HepG2 (cell line): ENCODE measurements around the gene MT1M. TPM values are rescaled to one million over a fixed set of nuclear protein-coding genes. Genes with fewer than 3 reads are reported as not detected.

Source experiments
- AFF4 ChIP-seq: sonication (generic); formaldehyde crosslinking; IDR thresholded peaks from 2 replicates; pipeline ENCODE4 v1.4.0; 2020; ENCODE audit warnings: missing genetic modification reagents
- ELF4 ChIP-seq: sonication (generic); formaldehyde crosslinking; IDR thresholded peaks from 2 replicates; pipeline ENCODE4 v1.5.0; 2020; ENCODE audit warnings: missing genetic modification reagents, mild to moderate bottlenecking, moderate library complexity, borderline replicate concordance
- EZH2 ChIP-seq: conservative IDR thresholded peaks from 2 replicates; pipeline ENCODE4 v1.6.1; 2012; ENCODE audit warnings: mild to moderate bottlenecking, low read depth, low read length, moderate library complexity
- HIVEP1 ChIP-seq: sonication (generic); formaldehyde crosslinking; IDR thresholded peaks from 2 replicates; pipeline ENCODE4 v1.4.0; 2020; ENCODE audit warnings: mild to moderate bottlenecking, missing genetic modification reagents
- JUN ChIP-seq: sonication (generic); formaldehyde crosslinking; IDR thresholded peaks from 2 replicates; pipeline ENCODE4 v1.4.0; 2020; ENCODE audit warnings: mild to moderate bottlenecking, missing genetic modification reagents
- LBX2 ChIP-seq: sonication (generic); formaldehyde crosslinking; IDR thresholded peaks from 2 replicates; pipeline ENCODE4 v1.5.0; 2020; ENCODE audit warnings: missing genetic modification reagents, mild to moderate bottlenecking, borderline replicate concordance
- NFIB ChIP-seq: sonication (generic); formaldehyde crosslinking; IDR thresholded peaks from 2 replicates; pipeline ENCODE4 v1.9.0; 2021; ENCODE audit warnings: missing genetic modification reagents, mild to moderate bottlenecking, borderline replicate concordance
- NR2F6 ChIP-seq, 2 experiments: IDR thresholded peaks; 2 replicates each; pipeline ENCODE4 v1.6.1; 2016; ENCODE audit warnings: antibody characterized with exemption in 1 of 2, mild to moderate bottlenecking in 1 of 2
- PAXIP1 ChIP-seq: sonication (generic); formaldehyde crosslinking; conservative IDR thresholded peaks from 2 replicates; pipeline ENCODE4 v1.4.0; 2020; ENCODE audit warnings: mild to moderate bottlenecking, missing genetic modification reagents, moderate library complexity
- SCMH1 ChIP-seq: sonication (generic); formaldehyde crosslinking; IDR thresholded peaks from 2 replicates; pipeline ENCODE4 v1.9.0; 2021; ENCODE audit warnings: missing genetic modification reagents, mild to moderate bottlenecking, borderline replicate concordance
- ZBTB33 ChIP-seq: sonication (generic); formaldehyde crosslinking; IDR thresholded peaks from 2 replicates; pipeline ENCODE4 v1.4.0; 2020; ENCODE audit warnings: missing genetic modification reagents
- ZNF274 ChIP-seq: sonication (generic); formaldehyde crosslinking; IDR thresholded peaks from 2 replicates; pipeline ENCODE4 v1.5.1; 2020; ENCODE audit warnings: mild to moderate bottlenecking, missing genetic modification reagents
- ZNF333 ChIP-seq: sonication (generic); formaldehyde crosslinking; IDR thresholded peaks from 2 replicates; pipeline ENCODE4 v1.4.0; 2020; ENCODE audit warnings: mild to moderate bottlenecking, missing genetic modification reagents, borderline replicate concordance
- ZNF577 ChIP-seq: sonication (generic); formaldehyde crosslinking; IDR thresholded peaks from 2 replicates; pipeline ENCODE4 v1.4.0; 2020; ENCODE audit warnings: mild to moderate bottlenecking, low read depth, missing genetic modification reagents, borderline replicate concordance
- ZNF598 ChIP-seq: sonication (generic); formaldehyde crosslinking; IDR thresholded peaks from 2 replicates; pipeline ENCODE4 v1.5.1; 2020; ENCODE audit warnings: mild to moderate bottlenecking, missing genetic modification reagents, borderline replicate concordance
- ZNF747 ChIP-seq: sonication (generic); formaldehyde crosslinking; IDR thresholded peaks from 2 replicates; pipeline ENCODE4 v1.8.1; 2023; ENCODE audit warnings: missing genetic modification reagents, mild to moderate bottlenecking, borderline replicate concordance
- polyA plus RNA-seq, 8 experiments: library from polyadenylated mRNA; depleted of rRNA in 3 of 8; stranded (reverse) in 7 of 8; unstranded in 1 of 8; fragments of >200 nt; fragmentation: Illumina TruSeq in 4 of 8; extraction: Trizol in 4 of 8; gene quantifications; 2 replicates each; pipeline versions ENCODE4 v1.2.1 to v1.2.3, GENCODE V29; 2011 to 2016; ENCODE audit warnings: low read depth in 4 of 8, missing spikeins in 1 of 8, mixed read lengths in 1 of 8; ENCODE audit not compliant: insufficient read depth in 1 of 8
- total RNA-seq, 5 experiments: library from RNA; depleted of rRNA; stranded (reverse); fragments of >200 nt; fragmentation: Illumina TruSeq; extraction: Trizol; gene quantifications; 2 replicates each; pipeline ENCODE4 v1.2.3, GENCODE V29; 2016; ENCODE audit warnings: low read depth in 1 of 5
- TF ChIP-seq, protein P1 (sequence below): sonication (generic); formaldehyde crosslinking; conservative IDR thresholded peaks from 2 replicates; pipeline ENCODE4 v1.4.0; 2020; ENCODE audit warnings: missing genetic modification reagents

Gene MT1M
- total and polyA plus RNA-seq, 2 of the 13 experiments (the other 11 are each of a cell fraction or from before 2014, with no cell fraction given) = 4.6 TPM; not detected in 1

- peak; percentile 86 for TF ChIP-seq PAXIP1 (CRISPR knock-in tag)
- TF ChIP-seq NR2F6 (IDR thresholded peaks at IDR 0.05) = peak; percentile 84
- peak; percentile 76; the same call in 1 of the 2 replicates for TF ChIP-seq NR2F6 (CRISPR knock-in tag; IDR thresholded peaks at IDR 0.05)
- peak; percentile 71; the same call in 1 of the 2 replicates for TF ChIP-seq ZNF598 (CRISPR knock-in tag)
- no peak for TF ChIP-seq NFIB (CRISPR knock-in tag)
- TF ChIP-seq ZNF274 (CRISPR knock-in tag) = peak; percentile 73
- TF ChIP-seq HIVEP1 = peak; percentile 83; the same call in 1 of the 2 replicates
- TF ChIP-seq JUN (CRISPR knock-in tag) = no peak
- TF ChIP-seq EZH2 = no peak
- no peak for TF ChIP-seq ZNF577
- no peak for TF ChIP-seq SCMH1 (CRISPR knock-in tag)
- TF ChIP-seq LBX2 = peak; percentile 42; the same call in 1 of the 2 replicates
- TF ChIP-seq, protein P1, sequence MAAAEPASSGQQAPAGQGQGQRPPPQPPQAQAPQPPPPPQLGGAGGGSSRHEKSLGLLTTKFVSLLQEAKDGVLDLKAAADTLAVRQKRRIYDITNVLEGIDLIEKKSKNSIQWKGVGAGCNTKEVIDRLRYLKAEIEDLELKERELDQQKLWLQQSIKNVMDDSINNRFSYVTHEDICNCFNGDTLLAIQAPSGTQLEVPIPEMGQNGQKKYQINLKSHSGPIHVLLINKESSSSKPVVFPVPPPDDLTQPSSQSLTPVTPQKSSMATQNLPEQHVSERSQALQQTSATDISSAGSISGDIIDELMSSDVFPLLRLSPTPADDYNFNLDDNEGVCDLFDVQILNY = no peak
- peak; percentile 43; the same call in 1 of the 2 replicates for TF ChIP-seq AFF4 (CRISPR knock-in tag)
- TF ChIP-seq ZNF747 (CRISPR knock-in tag) = no peak
- peak; percentile 79; the same call in 1 of the 2 replicates for TF ChIP-seq ZBTB33
- TF ChIP-seq ELF4 = no peak
- TF ChIP-seq ZNF333 (CRISPR knock-in tag) = 0 out of 2 replicates have a peak, but pooled peaks have one; percentile 16
Measured at GRCh38 chr16:56607109-56607618, 25.3 kb upstream of the MT1M start (continued).
